ENCODE data around the gene WDR81. TPM values are rescaled to one million over a fixed set of nuclear protein-coding genes. Genes with fewer than 3 reads are reported as not detected.
A peak's percentile ranks its signal among the peaks of the same experiment; 100 is the strongest.

WDR81 gene
- total and polyA plus RNA-seq, 2 experiments from 2014 or later: 3.5 to 14.5 TPM

GRCh38 chr17:1767358-1767757 lies 42.9 kb downstream of the WDR81 start:
- peaks cover 14% of the 10 kb centered on the region; the same call in 2 of the 3 replicates for H3K36me3 Mint-ChIP-seq (ENCODE audit: low read depth)
- H3K9me3 Mint-ChIP-seq: no peaks in the 10 kb centered on the region
- Histone ChIP-seq H3K27ac (ENCODE audit: low read depth) (no peak overlapping the region), H3K27me3 (ENCODE audit: insufficient read depth) (no peaks in the 10 kb centered on the region), H4K20me1 (replicated peaks; ENCODE audit: insufficient read depth) (no peaks in the 10 kb centered on the region; the same call in 1 of the 2 replicates), H3K4me2 (no peak overlapping the region), H2AFZ (no peak overlapping the region), H3K4me3 (no peak overlapping the region), H3K9me2 (ENCODE audit: insufficient read depth) (no peaks in the 10 kb centered on the region), H3K4me1 (ENCODE audit: insufficient read depth) (peaks cover 19% of the 10 kb centered on the region), H3F3A (replicated peaks; ENCODE audit: low read depth) (peaks cover 17% of the 10 kb centered on the region; the same call in 1 of the 2 replicates), H3K79me2 (replicated peaks; ENCODE audit: insufficient read depth) (no peaks in the 10 kb centered on the region), H3K36me3 (ENCODE audit: insufficient read depth) (no peaks in the 10 kb centered on the region)
- H3K27me3 Mint-ChIP-seq (ENCODE audit: insufficient read depth, low read depth, poor library complexity): peaks cover 11% of the 10 kb centered on the region
- TF ChIP-seq CTCF (conservative IDR thresholded peaks at IDR 0.05; ENCODE audit: low read depth in 2 of 2) (peak; percentile 47), EZH2phosphoT487 (IDR thresholded peaks at IDR 0.05; ENCODE audit: unreplicated experiment) (no peak), STAT1 (IDR thresholded peaks at IDR 0.05; ENCODE audit: unreplicated experiment) (no peak), JUNB (IDR thresholded peaks at IDR 0.05; ENCODE audit: unreplicated experiment) (no peak)
- no peak for ATAC-seq
- no peak for DNase-seq (ENCODE audit: low spot score)
- H3K4me1 Mint-ChIP-seq: peaks cover 26% of the 10 kb centered on the region
- no peak overlapping the region for H3K27ac Mint-ChIP-seq
- no peak overlapping the region for H3K4me3 Mint-ChIP-seq

GRCh38 chr17:1769822-1770477 lies 45.4 kb downstream of the WDR81 start:
- Mint-ChIP-seq H3K4me1 (peaks cover 14% of the 10 kb centered on the region), H3K27me3 (ENCODE audit: insufficient read depth, low read depth, poor library complexity) (peaks cover 10% of the 10 kb centered on the region), H3K27ac (peak overlapping the region; percentile 77; the same call in 1 of the 2 replicates), H3K36me3 (ENCODE audit: low read depth) (peaks cover 20% of the 10 kb centered on the region; the same call in 2 of the 3 replicates), H3K4me3 (no peak overlapping the region), H3K9me3 (no peaks in the 10 kb centered on the region)
- H3K9me2 ChIP-seq (ENCODE audit: insufficient read depth): no peaks in the 10 kb centered on the region
- peak overlapping the region; percentile 35 for H2AFZ ChIP-seq
- no peaks in the 10 kb centered on the region for H3K79me2 ChIP-seq (replicated peaks; ENCODE audit: insufficient read depth)
- H3K27me3 ChIP-seq (ENCODE audit: insufficient read depth): no peaks in the 10 kb centered on the region
- H3F3A ChIP-seq (replicated peaks; ENCODE audit: low read depth): peaks cover 11% of the 10 kb centered on the region; the same call in 1 of the 2 replicates
- H3K4me1 ChIP-seq (ENCODE audit: insufficient read depth): peaks cover 12% of the 10 kb centered on the region
- DNase-seq (ENCODE audit: low spot score) (peak; percentile 91), ATAC-seq (peak; percentile 85)
- H3K4me3 ChIP-seq: peak overlapping the region; percentile 41
- H3K27ac ChIP-seq (ENCODE audit: low read depth): peak overlapping the region; percentile 85
- H3K4me2 ChIP-seq: peak overlapping the region; percentile 67
- H3K36me3 ChIP-seq (ENCODE audit: insufficient read depth): no peaks in the 10 kb centered on the region
- no peaks in the 10 kb centered on the region; the same call in 1 of the 2 replicates for H4K20me1 ChIP-seq (replicated peaks; ENCODE audit: insufficient read depth)
- TF ChIP-seq ZNF462 (CRISPR knock-in tag; IDR thresholded peaks at IDR 0.05) (no peak), ZNF114 (CRISPR knock-in tag; IDR thresholded peaks at IDR 0.05) (no peak), REST (IDR thresholded peaks at IDR 0.05; ENCODE audit: unreplicated experiment) (no peak), NANOG (IDR thresholded peaks at IDR 0.05; ENCODE audit: borderline replicate concordance) (0 out of 2 replicates have a peak, but pooled peaks have one; percentile 12)
